HCT116 (cell line): ENCODE measurements around the gene MIDN.

ENCODE experiments used
- CBX3 ChIP-seq: IDR thresholded peaks from 2 replicates; pipeline ENCODE4 v1.6.1; 2012; ENCODE audit warnings: low read depth
- CEBPB ChIP-seq: IDR thresholded peaks from 2 replicates; pipeline ENCODE4 v1.6.1; 2012; ENCODE audit warnings: low read depth
- CTCF ChIP-seq, 3 experiments: fragments of 200-600 bp in 1 of 3; sonication (generic) in 1 of 3; IDR thresholded peaks in 2 of 3; conservative IDR thresholded peaks in 1 of 3; 2 replicates each; pipeline ENCODE4 v1.5.1; 2012 to 2017; ENCODE audit warnings: low read depth in 2 of 3, low read length in 2 of 3, antibody characterized with exemption in 1 of 3, borderline replicate concordance in 1 of 3, control low read depth in 1 of 3, mild to moderate bottlenecking in 1 of 3, mixed read lengths in 1 of 3, mixed run types in 1 of 3, moderate library complexity in 1 of 3; ENCODE audit not compliant: insufficient read depth in 1 of 3
- EGR1 ChIP-seq: IDR thresholded peaks from 2 replicates; pipeline ENCODE4 v1.6.1; 2012; ENCODE audit warnings: low read depth
- JUND ChIP-seq: IDR thresholded peaks from 2 replicates; pipeline ENCODE4 v1.6.1; 2012
- MAX ChIP-seq: IDR thresholded peaks from 2 replicates; pipeline ENCODE4 v1.6.1; 2012
- POLR2A ChIP-seq: IDR thresholded peaks from 2 replicates; pipeline ENCODE4 v1.7.0; 2011; ENCODE audit warnings: borderline replicate concordance; ENCODE audit not compliant: insufficient read depth, insufficient read length; ENCODE audit errors: extremely low read depth
- POLR2AphosphoS5 ChIP-seq: IDR thresholded peaks from 2 replicates; pipeline ENCODE4 v1.6.1; 2011; ENCODE audit warnings: mild to moderate bottlenecking, low read depth, low read length, moderate library complexity
- REST ChIP-seq: IDR thresholded peaks from 2 replicates; pipeline ENCODE4 v1.6.1; 2012; ENCODE audit warnings: low read depth
- TCF7L2 ChIP-seq: IDR thresholded peaks from 2 replicates; pipeline ENCODE4 v1.7.0; 2011; ENCODE audit warnings: borderline replicate concordance, inconsistent platforms; ENCODE audit not compliant: insufficient read depth, insufficient read length; ENCODE audit errors: extremely low read depth
- YY1 ChIP-seq: IDR thresholded peaks from 2 replicates; pipeline ENCODE4 v1.6.1; 2011; ENCODE audit warnings: low read length, low read depth, moderate library complexity, mild to moderate bottlenecking; ENCODE audit not compliant: insufficient replicate concordance; ENCODE audit errors: extremely low read depth
- ZNF274 ChIP-seq: fragments of 200-500 bp; sonication (Bioruptor generic); IDR thresholded peaks from 2 replicates; pipeline ENCODE4 v1.6.1; 2014; ENCODE audit warnings: mild to moderate bottlenecking, low read depth, low read length, inconsistent platforms

GRCh38 chr19:1295169-1296012 lies 47.0 kb downstream of the MIDN start:
- TF ChIP-seq CTCF (IDR thresholded peaks at IDR 0.05 in 2 of 3, conservative IDR thresholded peaks at IDR 0.05 in 1 of 3; ENCODE audit: borderline replicate concordance in 1 of 3, insufficient read depth in 1 of 3, low read depth in 2 of 3, low read length in 2 of 3) (no peak), YY1 (no peak), ZNF274 (no peak), POLR2A (no peak), REST (no peak), TCF7L2 (no peak), POLR2AphosphoS5 (no peak), JUND (no peak), CBX3 (no peak), EGR1 (no peak), CEBPB (no peak), MAX (no peak)
